HFF-Myc (cell line): ENCODE results near the gene CACNA1C.
"Not testable (repeated sequence)": the region's sequence is repeated elsewhere in the genome, so short reads cannot be mapped to it uniquely, and the experiment has no call there.

Experiments used
- DNase-seq: peaks from one replicate; pipeline ENCODE4 v3.0.0-alpha.2; 2011; ENCODE audit warnings: low read depth; ENCODE audit errors: extremely low read depth
- H3K4me3 ChIP-seq: replicated peaks from 2 replicates; pipeline ENCODE4 v1.5.1; 2011; ENCODE audit warnings: low read depth, mild to moderate bottlenecking, control low read depth, low read length
- CTCF ChIP-seq: IDR thresholded peaks from 2 replicates; pipeline ENCODE4 v1.5.1; 2012; ENCODE audit warnings: mild to moderate bottlenecking, low read depth, low read length, control low read depth; ENCODE audit errors: missing control alignments

CACNA1C gene

GRCh38 chr12:2735432-2735831 is 682.6 kb downstream of the CACNA1C start:
- no peak overlapping the region for H3K4me3 ChIP-seq
- DNase-seq = no peak
- TF ChIP-seq CTCF = no peak

GRCh38 chr12:2737656-2738241 is 685.0 kb downstream of the CACNA1C start:
- H3K4me3 ChIP-seq = no peak overlapping the region
- DNase-seq = no peak
- no peak for TF ChIP-seq CTCF

GRCh38 chr12:2739069-2739468 is 686.3 kb downstream of the CACNA1C start:
- no peak for DNase-seq
- H3K4me3 ChIP-seq = no peak overlapping the region
- no peak for TF ChIP-seq CTCF

GRCh38 chr12:2739832-2740641 is 687.2 kb downstream of the CACNA1C start:
- H3K4me3 ChIP-seq = no peak overlapping the region
- TF ChIP-seq CTCF = peak; percentile 51
- peak; percentile 11 for DNase-seq

GRCh38 chr12:2742037-2742436 is 689.2 kb downstream of the CACNA1C start:
- not testable (repeated sequence) for H3K4me3 ChIP-seq, DNase-seq

- no peak overlapping the region for H3K4me3 ChIP-seq
- TF ChIP-seq CTCF = no peak
- DNase-seq = no peak
These were observed 690.7 kb downstream of the CACNA1C start for GRCh38 chr12:2743478-2743877.

- no peak for DNase-seq
- H3K4me3 ChIP-seq = no peak overlapping the region
- no peak for TF ChIP-seq CTCF
These were observed 692.9 kb downstream of the CACNA1C start for GRCh38 chr12:2745655-2746054.
